DOHH2 (cell line): ENCODE results near the gene KRT85.

ENCODE experiments used
- H3F3A ChIP-seq: fragments of 200-600 bp; sonication (generic), shearing (Covaris generic); 2 replicates; pipeline ENCODE4 v1.6.0; 2016; ENCODE audit warnings: antibody characterized with exemption, mild to moderate bottlenecking; ENCODE audit not compliant: control insufficient read depth, insufficient read depth
- H3K27ac ChIP-seq: fragments of 200-600 bp; sonication (generic); 2 replicates; pipeline ENCODE4 v1.5.1; 2014; ENCODE audit warnings: low read depth, mild to moderate bottlenecking, low read length, moderate library complexity
- H3K27me3 ChIP-seq: fragments of 200-600 bp; sonication (generic); 2 replicates; pipeline ENCODE4 v1.6.1; 2014; ENCODE audit warnings: mild to moderate bottlenecking, low read length, mixed read lengths; ENCODE audit not compliant: control insufficient read depth
- H3K36me3 ChIP-seq: fragments of 200-600 bp; sonication (generic); 2 replicates; pipeline ENCODE4 v1.6.1; 2014; ENCODE audit warnings: mild to moderate bottlenecking, low read length, moderate library complexity, mixed read lengths; ENCODE audit not compliant: control insufficient read depth
- H3K4me1 ChIP-seq: fragments of 200-600 bp; sonication (generic); 2 replicates; pipeline ENCODE4 v1.6.1; 2014; ENCODE audit warnings: mild to moderate bottlenecking, low read length, mixed read lengths; ENCODE audit not compliant: control insufficient read depth
- H3K4me2 ChIP-seq: fragments of 200-600 bp; sonication (generic); 2 replicates; pipeline ENCODE4 v1.6.0; 2014; ENCODE audit warnings: mild to moderate bottlenecking, low read length, moderate library complexity
- H3K4me3 ChIP-seq: fragments of 200-600 bp; sonication (generic); 2 replicates; pipeline ENCODE4 v1.5.1; 2014; ENCODE audit warnings: mild to moderate bottlenecking, low read length, mixed read lengths
- H3K79me2 ChIP-seq: fragments of 200-600 bp; sonication (generic); 2 replicates; pipeline ENCODE4 v1.6.1; 2014; ENCODE audit warnings: mild to moderate bottlenecking, low read length, mixed read lengths; ENCODE audit not compliant: control insufficient read depth
- H3K9me2 ChIP-seq: fragments of 200-600 bp; sonication (generic); replicated peaks from 2 replicates; pipeline ENCODE4 v1.6.1; 2014; ENCODE audit warnings: mild to moderate bottlenecking, low read length, mixed read lengths; ENCODE audit not compliant: control insufficient read depth
- H3K9me3 ChIP-seq: fragments of 200-600 bp; sonication (generic); 2 replicates; pipeline ENCODE4 v1.6.1; 2014; ENCODE audit warnings: antibody characterized with exemption, low read length, mixed read lengths; ENCODE audit not compliant: control insufficient read depth, insufficient read depth
- H4K20me1 ChIP-seq: fragments of 200-600 bp; sonication (generic); 2 replicates; pipeline ENCODE4 v1.6.0; 2014; ENCODE audit warnings: low read depth, mild to moderate bottlenecking, antibody characterized with exemption, low read length, moderate library complexity; ENCODE audit not compliant: control insufficient read depth, insufficient read depth
- CTCF ChIP-seq: fragments of 200-600 bp; sonication (generic); IDR thresholded peaks from one replicate; pipeline ENCODE4 v1.5.1; 2014; ENCODE audit warnings: antibody characterized with exemption, mild to moderate bottlenecking, low read depth, low read length; ENCODE audit not compliant: poor library complexity, severe bottlenecking
- EZH2phosphoT487 ChIP-seq: fragments of 200-600 bp; sonication (generic); IDR thresholded peaks from 2 replicates; pipeline ENCODE4 v1.6.1; 2017; ENCODE audit warnings: borderline replicate concordance, mild to moderate bottlenecking, antibody characterized with exemption, low read length, moderate library complexity, mixed read lengths

Gene KRT85

GRCh38 chr12:52356762-52357580 is 10.3 kb downstream of the KRT85 start:
- no peaks in the 10 kb centered on the region for H3K9me2 ChIP-seq
- H4K20me1 ChIP-seq, result 0 out of 2 replicates have a peak, but pooled peaks cover 5% of the 10 kb centered on the region
- H3K36me3 ChIP-seq, result no peaks in the 10 kb centered on the region
- H3K27ac ChIP-seq, result no peak overlapping the region
- H3K27me3 ChIP-seq, result peaks cover 20% of the 10 kb centered on the region
- H3K4me2 ChIP-seq, result no peak overlapping the region
- H3K4me3 ChIP-seq, result no peak overlapping the region
- H3K79me2 ChIP-seq, result no peaks in the 10 kb centered on the region
- peaks cover 24% of the 10 kb centered on the region for H3K4me1 ChIP-seq
- TF ChIP-seq CTCF, result no peak
- TF ChIP-seq EZH2phosphoT487, result no peak
- H3F3A ChIP-seq, result peaks cover 4% of the 10 kb centered on the region; the same call in 1 of the 2 replicates
- H3K9me3 ChIP-seq, result no peaks in the 10 kb centered on the region

GRCh38 chr12:52356031-52356761 is 11.1 kb downstream of the KRT85 start:
- Histone ChIP-seq H3K4me3 (no peak overlapping the region), H3K27me3 (peaks cover 22% of the 10 kb centered on the region), H3K4me2 (no peak overlapping the region), H3K36me3 (no peaks in the 10 kb centered on the region), H3K9me3 (no peaks in the 10 kb centered on the region), H3K4me1 (peaks cover 24% of the 10 kb centered on the region), H3K27ac (no peak overlapping the region), H3F3A (peaks cover 4% of the 10 kb centered on the region; the same call in 1 of the 2 replicates), H3K9me2 (no peaks in the 10 kb centered on the region), H4K20me1 (0 out of 2 replicates have a peak, but pooled peaks cover 5% of the 10 kb centered on the region), H3K79me2 (no peaks in the 10 kb centered on the region)
- TF ChIP-seq EZH2phosphoT487 (no peak), CTCF (no peak)

GRCh38 chr12:52355176-52355575 is 12.1 kb downstream of the KRT85 start:
- TF ChIP-seq EZH2phosphoT487 (no peak), CTCF (no peak)

More at GRCh38 chr12:52355176-52355575, 12.1 kb downstream of the KRT85 start:
- Histone ChIP-seq H3K9me3 (no peaks in the 10 kb centered on the region), H3K36me3 (no peaks in the 10 kb centered on the region), H3F3A (peaks cover 4% of the 10 kb centered on the region; the same call in 1 of the 2 replicates), H3K79me2 (no peaks in the 10 kb centered on the region), H3K27ac (no peak overlapping the region), H3K27me3 (peaks cover 25% of the 10 kb centered on the region), H3K4me3 (no peak overlapping the region), H3K4me2 (no peak overlapping the region), H3K4me1 (peaks cover 24% of the 10 kb centered on the region), H3K9me2 (no peaks in the 10 kb centered on the region), H4K20me1 (0 out of 2 replicates have a peak, but pooled peaks cover 5% of the 10 kb centered on the region)
